ENCODE results near the gene ARHGEF25. TPM values are rescaled to one million over a fixed set of nuclear protein-coding genes. Genes with fewer than 3 reads are reported as not detected.
A peak's percentile ranks its signal among the peaks of the same experiment; 100 is the strongest.

The ARHGEF25 gene
- total RNA-seq, 3 donors from 2014 or later (not counting 1 experiment from before 2014, with no cell fraction given) = 3.1 to 6.5 (median 5.1) TPM

DNA sequence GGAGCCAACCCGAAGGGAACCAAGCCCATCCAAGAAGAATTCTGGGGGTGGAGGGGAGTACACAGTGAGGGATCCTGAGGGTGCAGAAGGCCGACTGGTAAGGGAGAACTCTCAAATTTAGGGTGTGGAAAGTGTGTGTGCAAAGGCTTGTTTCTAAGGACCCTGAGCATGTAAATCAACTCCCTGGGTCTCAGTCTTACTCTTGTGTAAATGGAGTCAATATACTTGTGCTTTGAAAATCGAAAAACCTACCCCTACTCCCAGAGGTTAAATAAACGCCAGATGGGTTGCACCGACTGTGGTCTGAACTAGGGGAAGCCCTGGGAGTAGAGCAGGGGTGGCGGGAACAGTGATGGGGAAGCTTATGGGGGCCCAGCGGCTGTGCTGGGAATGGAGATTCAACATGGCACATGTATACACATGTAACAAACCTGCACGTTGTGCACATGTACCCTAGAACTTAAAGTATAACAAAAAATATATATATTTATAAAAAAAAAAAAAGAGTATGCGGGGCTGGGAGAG lies 15.7 kb downstream of the ARHGEF25 start:
- no peaks in the 10 kb centered on the region for H3K36me3 Mint-ChIP-seq
- Histone ChIP-seq H3K4me1 (ENCODE audit: control insufficient read depth, insufficient read depth, low read length) (peaks cover 15% of the 10 kb centered on the region), H3K36me3 (ENCODE audit: control insufficient read depth, insufficient read depth, low read length) (no peaks in the 10 kb centered on the region), H3K27ac (ENCODE audit: low read length) (no peak overlapping the region), H3K9me3 (ENCODE audit: control insufficient read depth, insufficient read depth, low read length) (no peaks in the 10 kb centered on the region), H3K27me3 (ENCODE audit: control insufficient read depth, insufficient read depth, low read length) (peaks cover 83% of the 10 kb centered on the region), H3K4me3 (ENCODE audit: low read length) (no peak overlapping the region)
- H3K27me3 Mint-ChIP-seq (ENCODE audit: low read depth in 2 of 2) = peaks cover 86 to 90% of the 10 kb centered on the region in 2 donors
- intact Hi-C loops (cut with micrococcal nuclease) = no loop called here
- no peak overlapping the region for H3K27ac Mint-ChIP-seq
- ATAC-seq = no peak
- TF ChIP-seq, protein P1, sequence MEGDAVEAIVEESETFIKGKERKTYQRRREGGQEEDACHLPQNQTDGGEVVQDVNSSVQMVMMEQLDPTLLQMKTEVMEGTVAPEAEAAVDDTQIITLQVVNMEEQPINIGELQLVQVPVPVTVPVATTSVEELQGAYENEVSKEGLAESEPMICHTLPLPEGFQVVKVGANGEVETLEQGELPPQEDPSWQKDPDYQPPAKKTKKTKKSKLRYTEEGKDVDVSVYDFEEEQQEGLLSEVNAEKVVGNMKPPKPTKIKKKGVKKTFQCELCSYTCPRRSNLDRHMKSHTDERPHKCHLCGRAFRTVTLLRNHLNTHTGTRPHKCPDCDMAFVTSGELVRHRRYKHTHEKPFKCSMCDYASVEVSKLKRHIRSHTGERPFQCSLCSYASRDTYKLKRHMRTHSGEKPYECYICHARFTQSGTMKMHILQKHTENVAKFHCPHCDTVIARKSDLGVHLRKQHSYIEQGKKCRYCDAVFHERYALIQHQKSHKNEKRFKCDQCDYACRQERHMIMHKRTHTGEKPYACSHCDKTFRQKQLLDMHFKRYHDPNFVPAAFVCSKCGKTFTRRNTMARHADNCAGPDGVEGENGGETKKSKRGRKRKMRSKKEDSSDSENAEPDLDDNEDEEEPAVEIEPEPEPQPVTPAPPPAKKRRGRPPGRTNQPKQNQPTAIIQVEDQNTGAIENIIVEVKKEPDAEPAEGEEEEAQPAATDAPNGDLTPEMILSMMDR (IDR thresholded peaks at IDR 0.05) = no peak
- 14% methylated on average over 3 of the region's 9 CpGs for WGBS (ENCODE audit: insufficient coverage)
- H3K9me3 Mint-ChIP-seq = no peaks in the 10 kb centered on the region
- DNase-seq = no peak
- no peak overlapping the region for H3K4me3 Mint-ChIP-seq
- H3K4me1 Mint-ChIP-seq = peaks cover 8 to 23% of the 10 kb centered on the region in 2 donors

DNA sequence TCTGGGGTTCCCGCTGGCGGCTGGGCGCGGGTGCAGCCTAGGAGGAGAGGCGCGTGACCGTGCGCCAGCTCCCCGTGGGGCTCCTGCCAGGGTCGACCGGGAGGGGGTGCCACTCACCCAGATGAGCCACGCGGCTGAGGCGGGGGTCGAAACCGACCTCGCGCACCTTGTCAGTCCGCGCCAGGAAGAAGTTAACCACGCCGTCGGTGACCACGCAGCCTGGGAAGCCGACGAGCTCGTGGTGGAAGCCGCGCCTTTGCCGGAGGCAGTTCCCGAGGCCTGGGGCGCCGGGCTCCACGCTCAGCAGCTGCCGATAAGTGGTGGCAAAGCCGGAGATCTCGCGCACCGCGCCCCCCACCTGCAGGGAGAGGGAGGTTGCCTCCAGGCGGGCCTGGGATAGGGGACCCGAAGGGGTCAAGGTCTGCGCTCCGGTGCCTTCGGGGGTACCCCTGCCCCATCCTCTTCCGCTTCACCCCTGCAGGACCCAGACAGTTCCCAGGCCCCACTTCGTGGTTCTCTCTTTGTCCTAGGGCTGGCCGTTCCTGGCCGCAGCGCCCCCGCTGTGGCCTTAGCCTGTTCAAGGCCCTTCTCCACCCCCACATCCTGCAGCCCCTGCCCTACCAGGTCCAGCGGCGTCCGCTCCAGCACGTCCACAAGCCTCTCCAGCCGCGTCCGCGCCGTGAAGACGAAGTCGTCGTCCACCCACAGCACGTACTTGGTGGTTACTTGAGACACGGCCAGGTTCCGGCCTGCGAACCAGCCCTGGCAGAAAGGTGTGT lies 16.5 kb downstream of the ARHGEF25 start:
- Mint-ChIP-seq H3K9me3 (no peaks in the 10 kb centered on the region), H3K4me3 (peak overlapping the region; percentile 54), H3K27me3 (ENCODE audit: low read depth in 2 of 2) (peaks cover 79 to 88% of the 10 kb centered on the region in 2 donors), H3K27ac (no peak overlapping the region), H3K4me1 (peaks cover 9 to 22% of the 10 kb centered on the region in 2 donors), H3K36me3 (no peaks in the 10 kb centered on the region)
- Histone ChIP-seq H3K9me3 (ENCODE audit: control insufficient read depth, insufficient read depth, low read length) (no peaks in the 10 kb centered on the region), H3K4me1 (ENCODE audit: control insufficient read depth, insufficient read depth, low read length) (peaks cover 20% of the 10 kb centered on the region), H3K4me3 (ENCODE audit: low read length) (no peak overlapping the region), H3K27me3 (ENCODE audit: control insufficient read depth, insufficient read depth, low read length) (peaks cover 83% of the 10 kb centered on the region), H3K36me3 (ENCODE audit: control insufficient read depth, insufficient read depth, low read length) (no peaks in the 10 kb centered on the region), H3K27ac (ENCODE audit: low read length) (no peak overlapping the region)
- intact Hi-C loops (cut with micrococcal nuclease) = no loop called here
- DNase-seq = peak in 1 of 2 donors; percentile 46
- 3% methylated on average over 64 of the region's 67 CpGs for WGBS (ENCODE audit: insufficient coverage)
- peak in 2 of 3 donors; percentile 42 to 57 for ATAC-seq
- TF ChIP-seq, protein P1 (IDR thresholded peaks at IDR 0.05) = no peak

DNA sequence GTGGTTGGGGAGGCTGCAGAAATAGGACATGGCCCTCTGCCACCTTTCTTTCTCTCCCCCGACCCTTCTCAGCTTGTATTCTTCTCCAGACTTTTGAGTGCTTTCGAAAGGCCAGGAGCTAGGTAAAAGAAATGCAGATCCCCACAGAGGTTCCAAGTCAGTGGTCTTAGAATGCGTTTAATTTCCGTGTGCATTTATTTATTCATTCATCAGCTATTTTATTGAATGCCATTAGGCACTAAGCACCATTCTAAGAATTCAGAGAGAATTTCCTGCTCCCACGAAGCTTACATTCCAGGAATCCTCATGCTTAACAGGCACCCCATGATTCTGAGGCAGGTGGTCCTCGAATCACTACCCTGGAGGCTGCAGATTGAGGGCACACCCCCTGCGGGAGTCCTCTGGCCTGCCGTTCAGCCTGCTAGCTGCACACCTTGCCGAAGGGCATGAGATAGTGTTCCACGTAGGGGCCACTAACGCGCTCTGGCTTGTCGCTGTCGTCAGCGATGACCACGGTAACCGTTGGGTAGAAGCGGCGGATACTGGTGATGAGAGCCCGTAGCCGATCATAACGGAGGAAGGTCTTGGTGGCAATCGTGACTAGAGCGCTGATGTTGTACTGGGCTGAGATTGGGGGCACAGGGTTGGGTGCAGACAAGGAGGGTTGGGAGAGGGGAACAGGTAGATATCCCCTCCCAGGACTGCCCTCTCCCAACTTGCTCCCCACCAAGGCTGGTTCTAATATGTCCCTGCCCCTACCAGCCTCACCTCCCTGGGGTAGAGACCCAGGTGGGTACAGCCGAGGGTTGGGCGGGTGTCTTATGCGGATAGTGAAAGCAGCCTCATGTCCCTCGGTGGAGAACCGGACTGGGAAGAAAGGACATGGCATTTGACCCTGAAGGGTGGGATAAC lies 17.3 kb downstream of the ARHGEF25 start:
- peaks cover 78% of the 10 kb centered on the region for H3K27me3 ChIP-seq (ENCODE audit: control insufficient read depth, insufficient read depth, low read length)
- H3K36me3 ChIP-seq (ENCODE audit: control insufficient read depth, insufficient read depth, low read length) = no peaks in the 10 kb centered on the region
- TF ChIP-seq, protein P1 (IDR thresholded peaks at IDR 0.05) = no peak
- intact Hi-C loops (cut with micrococcal nuclease) = no loop called here
- H3K9me3 ChIP-seq (ENCODE audit: control insufficient read depth, insufficient read depth, low read length) = no peaks in the 10 kb centered on the region
- DNase-seq (no peak), ATAC-seq (no peak)
- no peak overlapping the region for H3K4me3 ChIP-seq (ENCODE audit: low read length)
- no peak overlapping the region for H3K27ac ChIP-seq (ENCODE audit: low read length)
- Mint-ChIP-seq H3K9me3 (no peaks in the 10 kb centered on the region), H3K27ac (no peak overlapping the region), H3K36me3 (no peaks in the 10 kb centered on the region), H3K4me1 (peaks cover 9 to 30% of the 10 kb centered on the region in 2 donors), H3K4me3 (no peak overlapping the region), H3K27me3 (ENCODE audit: low read depth in 2 of 2) (peaks cover 74 to 87% of the 10 kb centered on the region in 2 donors)
- H3K4me1 ChIP-seq (ENCODE audit: control insufficient read depth, insufficient read depth, low read length) = peaks cover 27% of the 10 kb centered on the region
- WGBS (ENCODE audit: insufficient coverage) = 59% methylated on average over 28 of the region's 29 CpGs

Data from natural killer cell (primary cell).